ENCODE data around the gene FGFR4. TPM values are rescaled to one million over a fixed set of nuclear protein-coding genes. Genes with fewer than 3 reads are reported as not detected.

FGFR4 gene
- total RNA-seq, 1 donor from 2014 or later: 0.79 TPM

GRCh38 chr5:177064500-177065277 is 22.0 kb upstream of the FGFR4 start:
- peak; percentile 88 for FAIRE-seq
- no peak overlapping the region for H3K4me3 ChIP-seq (ENCODE audit: low read depth, low read length)
- peaks cover 7% of the 10 kb centered on the region for H3K36me3 ChIP-seq (ENCODE audit: control insufficient read depth, insufficient read depth, low read length)
- TF ChIP-seq, protein P1, sequence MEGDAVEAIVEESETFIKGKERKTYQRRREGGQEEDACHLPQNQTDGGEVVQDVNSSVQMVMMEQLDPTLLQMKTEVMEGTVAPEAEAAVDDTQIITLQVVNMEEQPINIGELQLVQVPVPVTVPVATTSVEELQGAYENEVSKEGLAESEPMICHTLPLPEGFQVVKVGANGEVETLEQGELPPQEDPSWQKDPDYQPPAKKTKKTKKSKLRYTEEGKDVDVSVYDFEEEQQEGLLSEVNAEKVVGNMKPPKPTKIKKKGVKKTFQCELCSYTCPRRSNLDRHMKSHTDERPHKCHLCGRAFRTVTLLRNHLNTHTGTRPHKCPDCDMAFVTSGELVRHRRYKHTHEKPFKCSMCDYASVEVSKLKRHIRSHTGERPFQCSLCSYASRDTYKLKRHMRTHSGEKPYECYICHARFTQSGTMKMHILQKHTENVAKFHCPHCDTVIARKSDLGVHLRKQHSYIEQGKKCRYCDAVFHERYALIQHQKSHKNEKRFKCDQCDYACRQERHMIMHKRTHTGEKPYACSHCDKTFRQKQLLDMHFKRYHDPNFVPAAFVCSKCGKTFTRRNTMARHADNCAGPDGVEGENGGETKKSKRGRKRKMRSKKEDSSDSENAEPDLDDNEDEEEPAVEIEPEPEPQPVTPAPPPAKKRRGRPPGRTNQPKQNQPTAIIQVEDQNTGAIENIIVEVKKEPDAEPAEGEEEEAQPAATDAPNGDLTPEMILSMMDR (IDR thresholded peaks at IDR 0.05; ENCODE audit: insufficient read depth, low read length, severe bottlenecking): no peak
- DNase-seq (ENCODE audit: low read depth): no peak
- H3K27me3 ChIP-seq (ENCODE audit: control insufficient read depth, insufficient read depth, low read length): no peaks in the 10 kb centered on the region

DNA sequence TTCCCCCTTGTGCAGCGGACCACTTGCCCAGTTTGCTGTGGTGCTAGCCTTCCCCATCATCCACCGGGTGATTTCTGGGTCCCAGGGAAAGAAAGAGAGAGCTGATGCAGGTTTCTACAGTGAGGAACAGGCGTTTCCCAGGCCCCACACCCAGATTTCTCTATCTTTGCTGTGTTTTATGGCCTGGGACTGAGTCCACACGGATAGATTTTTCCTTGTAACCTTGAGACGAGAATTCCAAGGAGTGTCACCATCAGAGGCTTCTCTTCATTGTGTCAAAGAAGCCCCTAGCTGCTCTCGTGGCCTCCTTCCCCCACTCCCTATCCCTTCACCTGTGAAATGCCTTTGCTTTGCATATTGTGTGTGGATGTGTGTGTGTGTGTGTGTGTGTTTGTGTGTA is 21.2 kb upstream of the FGFR4 start:
- Histone ChIP-seq H3K4me3 (ENCODE audit: low read depth, low read length) (no peak overlapping the region), H3K36me3 (ENCODE audit: control insufficient read depth, insufficient read depth, low read length) (peaks cover 7% of the 10 kb centered on the region), H3K27me3 (ENCODE audit: control insufficient read depth, insufficient read depth, low read length) (no peaks in the 10 kb centered on the region)
- FAIRE-seq (peak; percentile 23), DNase-seq (ENCODE audit: low read depth) (no peak)
- TF ChIP-seq, protein P1 (IDR thresholded peaks at IDR 0.05; ENCODE audit: insufficient read depth, low read length, severe bottlenecking): no peak

- Histone ChIP-seq H3K27me3 (ENCODE audit: control insufficient read depth, insufficient read depth, low read length) (no peaks in the 10 kb centered on the region), H3K4me3 (ENCODE audit: low read depth, low read length) (no peak overlapping the region), H3K36me3 (ENCODE audit: control insufficient read depth, insufficient read depth, low read length) (peaks cover 7% of the 10 kb centered on the region)
- TF ChIP-seq, protein P1 (IDR thresholded peaks at IDR 0.05; ENCODE audit: insufficient read depth, low read length, severe bottlenecking): no peak
- no peak for FAIRE-seq
- DNase-seq (ENCODE audit: low read depth): peak; percentile 39
These were observed 20.5 kb upstream of the FGFR4 start for GRCh38 chr5:177066224-177066623.

- H3K4me3 ChIP-seq (ENCODE audit: low read depth, low read length): no peak overlapping the region
- DNase-seq (ENCODE audit: low read depth): peak; percentile 19
- H3K27me3 ChIP-seq (ENCODE audit: control insufficient read depth, insufficient read depth, low read length): no peaks in the 10 kb centered on the region
- H3K36me3 ChIP-seq (ENCODE audit: control insufficient read depth, insufficient read depth, low read length): peaks cover 6% of the 10 kb centered on the region
- TF ChIP-seq, protein P1 (IDR thresholded peaks at IDR 0.05; ENCODE audit: insufficient read depth, low read length, severe bottlenecking): no peak
- FAIRE-seq: no peak
These were observed 19.2 kb upstream of the FGFR4 start for GRCh38 chr5:177067503-177067902.

GRCh38 chr5:177070536-177071191 is 16.1 kb upstream of the FGFR4 start:
- no peak for FAIRE-seq
- no peaks in the 10 kb centered on the region for H3K27me3 ChIP-seq (ENCODE audit: control insufficient read depth, insufficient read depth, low read length)
- no peak overlapping the region for H3K4me3 ChIP-seq (ENCODE audit: low read depth, low read length)
- TF ChIP-seq, protein P1 (IDR thresholded peaks at IDR 0.05; ENCODE audit: insufficient read depth, low read length, severe bottlenecking): no peak
- H3K36me3 ChIP-seq (ENCODE audit: control insufficient read depth, insufficient read depth, low read length): no peaks in the 10 kb centered on the region
- no peak for DNase-seq (ENCODE audit: low read depth)
